Breast epithelium (tissue), 3 donors: Measurements from ENCODE around the gene CLDN15.

Source experiments
- POLR2A ChIP-seq: fragments of 450-650 bp; IDR thresholded peaks from one replicate; pipeline ENCODE4 v1.6.1; 2016; ENCODE audit warnings: antibody characterized with exemption, mild to moderate bottlenecking, moderate library complexity
- TF ChIP-seq, protein P1 (sequence below), 3 donors: fragments of 450-650 bp; IDR thresholded peaks; one replicate each; pipeline ENCODE4 v1.5.1; 2016 to 2017; ENCODE audit warnings: antibody characterized with exemption in 3 of 3, mild to moderate bottlenecking in 3 of 3, moderate library complexity in 3 of 3

DNA sequence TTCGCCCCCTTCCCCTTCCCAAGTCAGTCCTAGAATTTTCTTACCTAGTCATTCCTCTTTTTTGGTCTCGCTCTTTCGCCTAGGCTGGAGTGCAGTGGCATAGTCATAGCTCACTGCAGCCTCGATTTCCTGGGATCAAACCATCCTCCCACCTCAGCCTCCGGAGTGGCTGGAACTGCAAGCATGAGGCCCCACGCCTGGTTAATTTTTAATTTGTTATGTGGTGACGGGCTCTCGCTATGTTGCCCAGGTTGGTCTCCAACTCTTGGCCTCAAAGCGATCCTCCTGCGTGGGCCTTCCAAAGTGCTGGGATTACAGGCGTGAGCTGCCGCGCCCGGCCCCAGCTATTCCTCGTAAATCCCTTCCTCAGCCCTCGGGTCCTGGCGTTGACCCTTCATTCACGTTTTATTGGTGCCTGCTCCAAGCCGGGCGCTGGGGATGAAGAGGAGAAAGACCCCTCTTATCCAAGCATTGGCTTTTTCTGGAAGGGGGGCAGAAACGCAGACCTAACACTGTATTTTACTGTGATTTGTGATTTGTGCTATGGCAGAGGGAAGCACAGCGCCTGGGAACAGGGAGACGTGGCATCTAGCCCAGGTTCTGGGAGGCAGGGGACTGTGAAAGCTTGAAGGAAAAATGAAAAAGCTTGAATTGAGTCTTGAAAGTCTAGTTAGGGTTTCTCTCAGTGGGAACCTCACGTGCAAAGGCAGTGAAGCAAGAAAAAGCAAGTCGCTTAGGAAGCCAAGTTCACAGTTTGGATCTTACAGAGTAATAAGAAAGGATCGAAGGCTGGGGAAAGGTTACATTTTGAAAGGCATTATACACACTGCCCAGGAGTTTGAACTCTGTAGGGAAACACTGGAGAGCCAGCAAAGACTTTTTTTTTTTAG lies 19.1 kb downstream of the CLDN15 start:
- no peak for TF ChIP-seq POLR2A
- TF ChIP-seq, protein P1, sequence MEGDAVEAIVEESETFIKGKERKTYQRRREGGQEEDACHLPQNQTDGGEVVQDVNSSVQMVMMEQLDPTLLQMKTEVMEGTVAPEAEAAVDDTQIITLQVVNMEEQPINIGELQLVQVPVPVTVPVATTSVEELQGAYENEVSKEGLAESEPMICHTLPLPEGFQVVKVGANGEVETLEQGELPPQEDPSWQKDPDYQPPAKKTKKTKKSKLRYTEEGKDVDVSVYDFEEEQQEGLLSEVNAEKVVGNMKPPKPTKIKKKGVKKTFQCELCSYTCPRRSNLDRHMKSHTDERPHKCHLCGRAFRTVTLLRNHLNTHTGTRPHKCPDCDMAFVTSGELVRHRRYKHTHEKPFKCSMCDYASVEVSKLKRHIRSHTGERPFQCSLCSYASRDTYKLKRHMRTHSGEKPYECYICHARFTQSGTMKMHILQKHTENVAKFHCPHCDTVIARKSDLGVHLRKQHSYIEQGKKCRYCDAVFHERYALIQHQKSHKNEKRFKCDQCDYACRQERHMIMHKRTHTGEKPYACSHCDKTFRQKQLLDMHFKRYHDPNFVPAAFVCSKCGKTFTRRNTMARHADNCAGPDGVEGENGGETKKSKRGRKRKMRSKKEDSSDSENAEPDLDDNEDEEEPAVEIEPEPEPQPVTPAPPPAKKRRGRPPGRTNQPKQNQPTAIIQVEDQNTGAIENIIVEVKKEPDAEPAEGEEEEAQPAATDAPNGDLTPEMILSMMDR (IDR thresholded peaks at IDR 0.05), result no peak
